ENCODE measurements around the gene GRM8.

GRCh38 chr7:127066974-127067373 lies 185.8 kb downstream of the GRM8 start:
- no peak for TF ChIP-seq EZH2phosphoT487 (IDR thresholded peaks at IDR 0.05; ENCODE audit: low read length)
- TF ChIP-seq, protein P1, sequence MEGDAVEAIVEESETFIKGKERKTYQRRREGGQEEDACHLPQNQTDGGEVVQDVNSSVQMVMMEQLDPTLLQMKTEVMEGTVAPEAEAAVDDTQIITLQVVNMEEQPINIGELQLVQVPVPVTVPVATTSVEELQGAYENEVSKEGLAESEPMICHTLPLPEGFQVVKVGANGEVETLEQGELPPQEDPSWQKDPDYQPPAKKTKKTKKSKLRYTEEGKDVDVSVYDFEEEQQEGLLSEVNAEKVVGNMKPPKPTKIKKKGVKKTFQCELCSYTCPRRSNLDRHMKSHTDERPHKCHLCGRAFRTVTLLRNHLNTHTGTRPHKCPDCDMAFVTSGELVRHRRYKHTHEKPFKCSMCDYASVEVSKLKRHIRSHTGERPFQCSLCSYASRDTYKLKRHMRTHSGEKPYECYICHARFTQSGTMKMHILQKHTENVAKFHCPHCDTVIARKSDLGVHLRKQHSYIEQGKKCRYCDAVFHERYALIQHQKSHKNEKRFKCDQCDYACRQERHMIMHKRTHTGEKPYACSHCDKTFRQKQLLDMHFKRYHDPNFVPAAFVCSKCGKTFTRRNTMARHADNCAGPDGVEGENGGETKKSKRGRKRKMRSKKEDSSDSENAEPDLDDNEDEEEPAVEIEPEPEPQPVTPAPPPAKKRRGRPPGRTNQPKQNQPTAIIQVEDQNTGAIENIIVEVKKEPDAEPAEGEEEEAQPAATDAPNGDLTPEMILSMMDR (IDR thresholded peaks at IDR 0.05; ENCODE audit: low read length): peak; percentile 33
